PFSK-1 (cell line): ENCODE data around the gene EBF4.

Source experiments
- POLR2AphosphoS5 ChIP-seq: IDR thresholded peaks from 2 replicates; pipeline ENCODE4 v1.6.1; 2012; ENCODE audit warnings: low read depth, mild to moderate bottlenecking, control low read depth, low read length, moderate library complexity
- REST ChIP-seq, 2 experiments: IDR thresholded peaks; 2 replicates each; pipeline versions ENCODE4 v1.6.1 to v1.8.0; 2011 to 2012; ENCODE audit warnings: low read depth in 2 of 2, low read length in 2 of 2, control low read depth in 1 of 2, inconsistent platforms in 1 of 2, mild to moderate bottlenecking in 1 of 2, moderate library complexity in 1 of 2; ENCODE audit not compliant: insufficient read depth in 1 of 2
- SIN3A ChIP-seq: IDR thresholded peaks from 2 replicates; pipeline ENCODE4 v1.6.1; 2012; ENCODE audit warnings: mild to moderate bottlenecking, low read length, moderate library complexity, borderline replicate concordance; ENCODE audit not compliant: insufficient read depth
- TAF1 ChIP-seq: IDR thresholded peaks from 2 replicates; pipeline ENCODE4 v1.6.1; 2012; ENCODE audit warnings: low read length, control low read depth, borderline replicate concordance; ENCODE audit not compliant: insufficient read depth

- no peak for TF ChIP-seq REST (IDR thresholded peaks at IDR 0.05; ENCODE audit: insufficient read depth in 1 of 2, low read depth in 2 of 2, low read length in 2 of 2)
- no peak for TF ChIP-seq POLR2AphosphoS5
- no peak for TF ChIP-seq TAF1
- TF ChIP-seq SIN3A = no peak
These were observed 4.5 kb upstream of the EBF4 start for GRCh38 chr20:2688041-2688591.
